ENCODE data around the gene THAP4. TPM values are rescaled to one million over a fixed set of nuclear protein-coding genes. Genes with fewer than 3 reads are reported as not detected.

Gene THAP4
- polyA plus RNA-seq, 3 donors: 15.1 to 25.9 (median 16.3) TPM

GRCh38 chr2:241615041-241615440, 21.9 kb downstream of the THAP4 start:
- Histone ChIP-seq H3K36me3 (replicated peaks in 1 of 2; ENCODE audit: control insufficient read depth in 1 of 2, insufficient read depth in 2 of 2, low read length in 2 of 2) (peaks cover 11 to 17% of the 10 kb centered on the region in 2 donors), H4K20me1 (ENCODE audit: insufficient read depth, low read length) (peaks cover 6% of the 10 kb centered on the region), H2AFZ (ENCODE audit: insufficient read depth, low read depth, low read length, poor library complexity, severe bottlenecking) (no peak overlapping the region), H3K27me3 (ENCODE audit: control insufficient read depth in 2 of 2, insufficient read depth in 2 of 2, low read length in 2 of 2) (no peaks in the 10 kb centered on the region), H3K9me3 (replicated peaks in 1 of 2; ENCODE audit: control insufficient read depth in 1 of 2, insufficient read depth in 1 of 2, low read length in 2 of 2) (no peaks in the 10 kb centered on the region), H3K9ac (ENCODE audit: insufficient read depth, low read length, poor library complexity, severe bottlenecking) (no peak overlapping the region), H3K27ac (ENCODE audit: low read depth in 1 of 2, low read length in 2 of 2) (no peak overlapping the region), H3K79me2 (ENCODE audit: insufficient read depth, low read length) (peaks cover 4% of the 10 kb centered on the region), H3K4me2 (replicated peaks; ENCODE audit: extremely low read depth, low read length, poor library complexity, severe bottlenecking) (no peak overlapping the region), H3K4me1 (ENCODE audit: control insufficient read depth in 1 of 2, insufficient read depth in 2 of 2, low read length in 2 of 2) (peaks cover 14 to 18% of the 10 kb centered on the region in 2 donors), H3K4me3 (replicated peaks in 1 of 3; ENCODE audit: low read depth in 2 of 3, low read length in 3 of 3) (no peak overlapping the region)
- Mint-ChIP-seq H3K9me3 (no peaks in the 10 kb centered on the region), H3K27me3 (ENCODE audit: low read depth in 3 of 3) (peaks cover 2 to 5% (median 3%) of the 10 kb centered on the region in 3 donors), H3K4me1 (peaks cover 16% of the 10 kb centered on the region), H3K4me3 (no peak overlapping the region), H3K36me3 (peaks cover 36 to 51% of the 10 kb centered on the region in 2 donors), H3K27ac (peak overlapping the region in 1 of 7 donors; percentile 68)
- intact Hi-C loops (cut with micrococcal nuclease): loop anchor here (5.0 kb wide), 2 partner anchors 108 to 277 kb away; partner anchors contain the start of gene STK25 (in 1 of the 2)
- TF ChIP-seq, protein P1, sequence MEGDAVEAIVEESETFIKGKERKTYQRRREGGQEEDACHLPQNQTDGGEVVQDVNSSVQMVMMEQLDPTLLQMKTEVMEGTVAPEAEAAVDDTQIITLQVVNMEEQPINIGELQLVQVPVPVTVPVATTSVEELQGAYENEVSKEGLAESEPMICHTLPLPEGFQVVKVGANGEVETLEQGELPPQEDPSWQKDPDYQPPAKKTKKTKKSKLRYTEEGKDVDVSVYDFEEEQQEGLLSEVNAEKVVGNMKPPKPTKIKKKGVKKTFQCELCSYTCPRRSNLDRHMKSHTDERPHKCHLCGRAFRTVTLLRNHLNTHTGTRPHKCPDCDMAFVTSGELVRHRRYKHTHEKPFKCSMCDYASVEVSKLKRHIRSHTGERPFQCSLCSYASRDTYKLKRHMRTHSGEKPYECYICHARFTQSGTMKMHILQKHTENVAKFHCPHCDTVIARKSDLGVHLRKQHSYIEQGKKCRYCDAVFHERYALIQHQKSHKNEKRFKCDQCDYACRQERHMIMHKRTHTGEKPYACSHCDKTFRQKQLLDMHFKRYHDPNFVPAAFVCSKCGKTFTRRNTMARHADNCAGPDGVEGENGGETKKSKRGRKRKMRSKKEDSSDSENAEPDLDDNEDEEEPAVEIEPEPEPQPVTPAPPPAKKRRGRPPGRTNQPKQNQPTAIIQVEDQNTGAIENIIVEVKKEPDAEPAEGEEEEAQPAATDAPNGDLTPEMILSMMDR (IDR thresholded peaks at IDR 0.05): no peak
- DNase-seq: no peak
- 92% methylated on average over 4 of the region's 11 CpGs for WGBS (ENCODE audit: insufficient coverage)

DNA sequence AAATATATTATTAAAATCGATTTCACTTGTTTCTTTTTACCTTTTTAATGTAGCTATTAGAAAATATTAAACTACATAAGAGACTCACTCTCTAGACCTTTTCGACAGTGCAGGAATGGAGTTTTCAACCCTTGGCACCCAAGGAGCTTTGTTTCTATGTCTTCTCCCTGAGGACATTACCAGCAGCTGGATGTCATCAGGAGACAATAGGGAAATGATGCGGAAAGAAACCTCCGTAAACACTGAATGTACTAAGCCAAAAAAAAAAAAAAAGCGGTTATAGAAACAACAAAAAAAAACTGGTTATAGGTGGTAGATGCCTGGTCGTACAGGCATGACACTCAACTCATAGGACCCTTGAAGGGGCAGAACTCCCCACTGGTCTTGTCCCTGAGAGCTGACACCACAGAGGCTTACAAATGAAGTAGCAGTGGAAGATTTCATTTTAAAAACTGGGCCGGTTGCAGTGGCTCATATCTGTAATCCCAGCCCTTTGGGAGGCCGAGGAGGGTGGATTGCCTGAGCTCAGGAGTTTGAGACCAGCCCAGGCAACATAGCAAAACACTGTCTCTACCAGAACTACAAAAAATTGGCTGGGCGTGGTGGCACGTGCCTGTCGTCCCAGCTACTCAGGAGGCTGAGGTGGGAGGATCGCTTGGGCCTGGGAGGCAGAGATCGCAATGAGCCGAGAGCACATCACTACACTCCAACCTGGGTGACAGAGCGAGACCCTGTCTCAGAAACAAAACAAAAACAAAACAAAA, 23.8 kb downstream of the THAP4 start:
- Mint-ChIP-seq H3K36me3 (peaks cover 36 to 44% of the 10 kb centered on the region in 2 donors), H3K27ac (no peak overlapping the region), H3K4me3 (no peak overlapping the region), H3K9me3 (no peaks in the 10 kb centered on the region), H3K4me1 (peaks cover 22% of the 10 kb centered on the region), H3K27me3 (ENCODE audit: low read depth in 3 of 3) (peaks cover 6 to 9% (median 8%) of the 10 kb centered on the region in 3 donors)
- Histone ChIP-seq H3K4me3 (replicated peaks in 1 of 3; ENCODE audit: low read depth in 2 of 3, low read length in 3 of 3) (no peak overlapping the region), H3K4me1 (ENCODE audit: control insufficient read depth in 1 of 2, insufficient read depth in 2 of 2, low read length in 2 of 2) (peaks cover 17 to 24% of the 10 kb centered on the region in 2 donors), H3K27me3 (ENCODE audit: control insufficient read depth in 2 of 2, insufficient read depth in 2 of 2, low read length in 2 of 2) (no peaks in the 10 kb centered on the region), H3K79me2 (ENCODE audit: insufficient read depth, low read length) (no peaks in the 10 kb centered on the region), H4K20me1 (ENCODE audit: insufficient read depth, low read length) (peaks cover 15% of the 10 kb centered on the region), H3K4me2 (replicated peaks; ENCODE audit: extremely low read depth, low read length, poor library complexity, severe bottlenecking) (no peak overlapping the region), H3K36me3 (replicated peaks in 1 of 2; ENCODE audit: control insufficient read depth in 1 of 2, insufficient read depth in 2 of 2, low read length in 2 of 2) (peaks cover 5 to 14% of the 10 kb centered on the region in 2 donors), H2AFZ (ENCODE audit: insufficient read depth, low read depth, low read length, poor library complexity, severe bottlenecking) (no peak overlapping the region), H3K27ac (ENCODE audit: low read depth in 1 of 2, low read length in 2 of 2) (no peak overlapping the region), H3K9ac (ENCODE audit: insufficient read depth, low read length, poor library complexity, severe bottlenecking) (no peak overlapping the region), H3K9me3 (replicated peaks in 1 of 2; ENCODE audit: control insufficient read depth in 1 of 2, insufficient read depth in 1 of 2, low read length in 2 of 2) (no peaks in the 10 kb centered on the region)
- WGBS (ENCODE audit: insufficient coverage): no CpG with 5 or more reads among the region's 15 CpGs
- no peak for DNase-seq
- intact Hi-C loops (cut with micrococcal nuclease): no loop called here
- TF ChIP-seq, protein P1 (IDR thresholded peaks at IDR 0.05): no peak

Data from CD14-positive monocyte (primary cell).